ENCODE measurements around the gene ACOD1. TPM values are rescaled to one million over a fixed set of nuclear protein-coding genes. Genes with fewer than 3 reads are reported as not detected.

ACOD1 gene
- total and polyA plus RNA-seq, 10 of the 15 experiments (the other 5 are each of a cell fraction or from before 2014, with no cell fraction given) = not detected

DNA sequence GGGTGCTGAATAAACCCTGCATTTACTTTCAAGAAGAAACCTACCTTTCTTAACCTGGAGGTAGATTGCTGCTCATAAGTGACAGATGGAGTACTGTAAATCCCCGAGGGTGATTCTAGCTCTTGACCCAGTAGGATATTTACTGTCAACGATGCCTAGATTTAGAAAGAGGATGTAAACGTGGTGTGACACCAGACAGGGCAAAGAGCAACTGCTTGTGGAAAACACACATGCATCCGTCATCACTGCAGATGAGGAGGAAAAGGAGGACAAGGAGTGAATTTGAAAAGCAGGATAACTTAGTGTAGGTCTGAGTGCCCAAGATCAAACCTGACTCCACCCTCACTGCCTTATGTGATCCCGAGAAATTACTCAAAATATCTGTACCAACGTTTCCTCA lies 33.8 kb downstream of the ACOD1 start:
- ATAC-seq (no peak), DNase-seq (ENCODE audit: low read depth, low spot score) (no peak), FAIRE-seq (no peak)
- Histone ChIP-seq H3K36me3 (ENCODE audit: control insufficient read depth in 2 of 2, insufficient read depth in 2 of 2, low read length in 1 of 2) (no peaks in the 10 kb centered on the region), H2AFZ (ENCODE audit: control insufficient read depth, low read depth, low read length) (no peak overlapping the region), H3K4me1 (ENCODE audit: control insufficient read depth, insufficient read depth, low read length) (no peaks in the 10 kb centered on the region), H3K79me2 (ENCODE audit: control insufficient read depth, insufficient read depth, low read length) (no peaks in the 10 kb centered on the region), H3K27ac (ENCODE audit: control insufficient read depth, insufficient read depth) (no peak overlapping the region), H3K9me3 (replicated peaks; ENCODE audit: control insufficient read depth, insufficient read depth, low read length) (no peaks in the 10 kb centered on the region), H4K20me1 (ENCODE audit: control insufficient read depth, insufficient read depth) (no peaks in the 10 kb centered on the region), H3K27me3 (replicated peaks in 1 of 2; ENCODE audit: control insufficient read depth in 2 of 2, insufficient read depth in 2 of 2, low read length in 1 of 2) (peaks cover 0 to 2% of the 10 kb centered on the region in 2 experiments; a peak in 2 of 4 replicates), H3K9ac (ENCODE audit: control insufficient read depth, insufficient read depth, low read length) (no peak overlapping the region), H3K4me3 (no peak overlapping the region), H3K4me2 (ENCODE audit: control insufficient read depth, insufficient read depth) (no peak overlapping the region)
- no TSS peak for BruUV-seq (replicated peaks)
- 3% methylated on average over 6 of the region's 6 CpGs for WGBS (ENCODE audit: insufficient coverage, insufficient replicate concordance, low lambda C conversion rate, missing lambda C conversion rate)
- intact Hi-C loops (cut with micrococcal nuclease; ENCODE audit: unreplicated experiment) (no loop called here), in situ Hi-C loops (cut with MboI) (no loop called here)
- RAD21 ChIA-PET (ENCODE audit: unreplicated experiment) = interaction anchor here (1.9 to 3.1 kb wide), 2 partner anchors 20 to 78 kb away, joined by 6 to 13 read pairs; no protein-coding TSS in a partner anchor
- no peak for TF ChIP-seq RAD21 (IDR thresholded peaks at IDR 0.05; ENCODE audit: insufficient read depth, low read depth, low read length)
- TF ChIP-seq IKZF2 (IDR thresholded peaks at IDR 0.05) = peak; percentile 27 to 29; a peak in 2 of 4 replicates
- SMC1A ChIA-PET (ENCODE audit: uncharacterized antibody, unreplicated experiment) = interaction anchor here (1.4 to 2.6 kb wide), 3 partner anchors 9 to 78 kb away, joined by 3 to 9 read pairs (median 6); no protein-coding TSS in a partner anchor
- CTCF ChIA-PET = interaction anchor here (0.7 to 6.3 kb wide), 9 partner anchors 8 to 497 kb away, joined by 3 to 54 read pairs (median 8); partner anchors contain the start of gene CLN5
- POLR2A ChIA-PET = no interaction called here

DNA sequence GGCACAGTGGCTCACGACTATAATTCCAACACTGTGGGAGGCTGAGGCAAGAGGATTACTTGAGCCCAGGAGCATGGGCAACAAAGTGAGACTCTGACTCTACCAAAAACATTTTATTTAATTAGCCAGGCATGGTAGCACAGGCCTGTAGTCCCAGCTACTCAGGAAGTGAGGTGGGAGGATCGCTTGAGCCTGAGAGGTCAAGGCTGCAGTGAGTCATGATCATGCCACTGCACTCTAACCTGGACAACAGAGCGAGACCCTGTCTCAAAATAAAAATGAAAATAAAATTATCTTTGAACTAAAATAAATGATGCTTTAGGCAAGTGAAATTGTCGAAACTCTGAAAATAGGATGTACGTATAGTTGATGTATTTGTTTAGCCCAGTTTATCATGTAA lies 35.4 kb downstream of the ACOD1 start:
- no peaks in the 10 kb centered on the region for H3K79me2 ChIP-seq (ENCODE audit: control insufficient read depth, insufficient read depth, low read length)
- in situ Hi-C loops (cut with MboI) (no loop called here), intact Hi-C loops (cut with micrococcal nuclease; ENCODE audit: unreplicated experiment) (no loop called here)
- ATAC-seq (no peak), DNase-seq (ENCODE audit: low read depth, low spot score) (no peak), FAIRE-seq (no peak)
- ChIA-PET CTCF (interaction anchor here (1.1 kb wide), 1 partner anchor 80 kb away, joined by 4 read pairs; no protein-coding TSS in a partner anchor), RAD21 (ENCODE audit: unreplicated experiment) (no interaction called here), POLR2A (interaction anchor here (0.8 kb wide), 1 partner anchor 22 kb away, joined by 4 read pairs; no protein-coding TSS in a partner anchor), SMC1A (ENCODE audit: uncharacterized antibody, unreplicated experiment) (interaction anchor here (1.7 kb wide), 1 partner anchor 18 kb away, joined by 4 read pairs; no protein-coding TSS in a partner anchor)
- H3K4me1 ChIP-seq (ENCODE audit: control insufficient read depth, insufficient read depth, low read length) = no peaks in the 10 kb centered on the region
- no peaks in the 10 kb centered on the region for H3K36me3 ChIP-seq (ENCODE audit: control insufficient read depth in 2 of 2, insufficient read depth in 2 of 2, low read length in 1 of 2)
- H3K4me3 ChIP-seq = no peak overlapping the region
- no peak overlapping the region for H3K27ac ChIP-seq (ENCODE audit: control insufficient read depth, insufficient read depth)
- H3K4me2 ChIP-seq (ENCODE audit: control insufficient read depth, insufficient read depth) = no peak overlapping the region
- WGBS (ENCODE audit: insufficient coverage, insufficient replicate concordance, low lambda C conversion rate, missing lambda C conversion rate) = 72% methylated on average over 5 of the region's 5 CpGs
- H3K9ac ChIP-seq (ENCODE audit: control insufficient read depth, insufficient read depth, low read length) = no peak overlapping the region
- no peaks in the 10 kb centered on the region for H3K27me3 ChIP-seq (replicated peaks in 1 of 2; ENCODE audit: control insufficient read depth in 2 of 2, insufficient read depth in 2 of 2, low read length in 1 of 2)
- no peaks in the 10 kb centered on the region for H4K20me1 ChIP-seq (ENCODE audit: control insufficient read depth, insufficient read depth)
- BruUV-seq (replicated peaks) = no TSS peak
- no peak overlapping the region for H2AFZ ChIP-seq (ENCODE audit: control insufficient read depth, low read depth, low read length)
- no peaks in the 10 kb centered on the region for H3K9me3 ChIP-seq (replicated peaks; ENCODE audit: control insufficient read depth, insufficient read depth, low read length)
- TF ChIP-seq SUPT20H (IDR thresholded peaks at IDR 0.05; ENCODE audit: borderline replicate concordance, control insufficient read depth, low read depth, low read length) (no peak), ZZZ3 (IDR thresholded peaks at IDR 0.05; ENCODE audit: control insufficient read depth, insufficient read length, low read depth) (no peak), PAX5 (IDR thresholded peaks at IDR 0.05; ENCODE audit: borderline replicate concordance, low read depth, low read length) (no peak), SPI1 (IDR thresholded peaks at IDR 0.05; ENCODE audit: borderline replicate concordance, insufficient read depth, low read depth, low read length) (no peak), IRF4 (IDR thresholded peaks at IDR 0.05; ENCODE audit: low read depth, low read length) (no peak), STAT3 (IDR thresholded peaks at IDR 0.05; ENCODE audit: low read depth, low read length) (no peak), SREBF1 (IDR thresholded peaks at IDR 0.05; ENCODE audit: low read length) (no peak), HDAC2 (IDR thresholded peaks at IDR 0.05) (no peak), HDGF (IDR thresholded peaks at IDR 0.05) (no peak), GABPA (IDR thresholded peaks at IDR 0.05; ENCODE audit: low read depth) (no peak), NFIC (IDR thresholded peaks at IDR 0.05; ENCODE audit: low read depth, low read length) (no peak), MYC (IDR thresholded peaks at IDR 0.05; ENCODE audit: insufficient read depth, insufficient read length, insufficient replicate concordance, low read length, severe bottlenecking) (no peak), BRCA1 (IDR thresholded peaks at IDR 0.05; ENCODE audit: low read depth, low read length) (no peak), SRF (IDR thresholded peaks at IDR 0.05; ENCODE audit: low read depth in 2 of 2, low read length in 2 of 2) (no peak)
- TF ChIP-seq, protein P1, sequence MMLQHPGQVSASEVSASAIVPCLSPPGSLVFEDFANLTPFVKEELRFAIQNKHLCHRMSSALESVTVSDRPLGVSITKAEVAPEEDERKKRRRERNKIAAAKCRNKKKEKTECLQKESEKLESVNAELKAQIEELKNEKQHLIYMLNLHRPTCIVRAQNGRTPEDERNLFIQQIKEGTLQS (IDR thresholded peaks at IDR 0.05; ENCODE audit: borderline replicate concordance, extremely low read depth, low read depth, low read length) = no peak
- TF ChIP-seq, protein P2, sequence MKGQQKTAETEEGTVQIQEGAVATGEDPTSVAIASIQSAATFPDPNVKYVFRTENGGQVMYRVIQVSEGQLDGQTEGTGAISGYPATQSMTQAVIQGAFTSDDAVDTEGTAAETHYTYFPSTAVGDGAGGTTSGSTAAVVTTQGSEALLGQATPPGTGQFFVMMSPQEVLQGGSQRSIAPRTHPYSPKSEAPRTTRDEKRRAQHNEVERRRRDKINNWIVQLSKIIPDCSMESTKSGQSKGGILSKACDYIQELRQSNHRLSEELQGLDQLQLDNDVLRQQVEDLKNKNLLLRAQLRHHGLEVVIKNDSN (IDR thresholded peaks at IDR 0.05; ENCODE audit: borderline replicate concordance, extremely low read length, insufficient read depth, low read depth, low read length) = no peak

All from GM12878 (cell line).